DOHH2 (cell line): ENCODE results near the gene CPT1A.

Source experiments
- H3F3A ChIP-seq: fragments of 200-600 bp; sonication (generic), shearing (Covaris generic); 2 replicates; pipeline ENCODE4 v1.6.0; 2016; ENCODE audit warnings: antibody characterized with exemption, mild to moderate bottlenecking; ENCODE audit not compliant: control insufficient read depth, insufficient read depth
- H3K27ac ChIP-seq: fragments of 200-600 bp; sonication (generic); 2 replicates; pipeline ENCODE4 v1.5.1; 2014; ENCODE audit warnings: low read depth, mild to moderate bottlenecking, low read length, moderate library complexity
- H3K27me3 ChIP-seq: fragments of 200-600 bp; sonication (generic); 2 replicates; pipeline ENCODE4 v1.6.1; 2014; ENCODE audit warnings: mild to moderate bottlenecking, low read length, mixed read lengths; ENCODE audit not compliant: control insufficient read depth
- H3K36me3 ChIP-seq: fragments of 200-600 bp; sonication (generic); 2 replicates; pipeline ENCODE4 v1.6.1; 2014; ENCODE audit warnings: mild to moderate bottlenecking, low read length, moderate library complexity, mixed read lengths; ENCODE audit not compliant: control insufficient read depth
- H3K4me1 ChIP-seq: fragments of 200-600 bp; sonication (generic); 2 replicates; pipeline ENCODE4 v1.6.1; 2014; ENCODE audit warnings: mild to moderate bottlenecking, low read length, mixed read lengths; ENCODE audit not compliant: control insufficient read depth
- H3K4me2 ChIP-seq: fragments of 200-600 bp; sonication (generic); 2 replicates; pipeline ENCODE4 v1.6.0; 2014; ENCODE audit warnings: mild to moderate bottlenecking, low read length, moderate library complexity
- H3K4me3 ChIP-seq: fragments of 200-600 bp; sonication (generic); 2 replicates; pipeline ENCODE4 v1.5.1; 2014; ENCODE audit warnings: mild to moderate bottlenecking, low read length, mixed read lengths
- H3K79me2 ChIP-seq: fragments of 200-600 bp; sonication (generic); 2 replicates; pipeline ENCODE4 v1.6.1; 2014; ENCODE audit warnings: mild to moderate bottlenecking, low read length, mixed read lengths; ENCODE audit not compliant: control insufficient read depth
- H3K9me2 ChIP-seq: fragments of 200-600 bp; sonication (generic); replicated peaks from 2 replicates; pipeline ENCODE4 v1.6.1; 2014; ENCODE audit warnings: mild to moderate bottlenecking, low read length, mixed read lengths; ENCODE audit not compliant: control insufficient read depth
- H3K9me3 ChIP-seq: fragments of 200-600 bp; sonication (generic); 2 replicates; pipeline ENCODE4 v1.6.1; 2014; ENCODE audit warnings: antibody characterized with exemption, low read length, mixed read lengths; ENCODE audit not compliant: control insufficient read depth, insufficient read depth
- H4K20me1 ChIP-seq: fragments of 200-600 bp; sonication (generic); 2 replicates; pipeline ENCODE4 v1.6.0; 2014; ENCODE audit warnings: low read depth, mild to moderate bottlenecking, antibody characterized with exemption, low read length, moderate library complexity; ENCODE audit not compliant: control insufficient read depth, insufficient read depth
- CTCF ChIP-seq: fragments of 200-600 bp; sonication (generic); IDR thresholded peaks from one replicate; pipeline ENCODE4 v1.5.1; 2014; ENCODE audit warnings: antibody characterized with exemption, mild to moderate bottlenecking, low read depth, low read length; ENCODE audit not compliant: poor library complexity, severe bottlenecking
- EZH2phosphoT487 ChIP-seq: fragments of 200-600 bp; sonication (generic); IDR thresholded peaks from 2 replicates; pipeline ENCODE4 v1.6.1; 2017; ENCODE audit warnings: borderline replicate concordance, mild to moderate bottlenecking, antibody characterized with exemption, low read length, moderate library complexity, mixed read lengths

CPT1A gene

GRCh38 chr11:68761801-68762200, 79.9 kb downstream of the CPT1A start:
- TF ChIP-seq EZH2phosphoT487 (no peak), CTCF (no peak)
- Histone ChIP-seq H3K4me3 (no peak overlapping the region), H4K20me1 (no peaks in the 10 kb centered on the region), H3F3A (no peaks in the 10 kb centered on the region), H3K4me2 (no peak overlapping the region), H3K36me3 (no peaks in the 10 kb centered on the region), H3K4me1 (no peaks in the 10 kb centered on the region), H3K79me2 (no peaks in the 10 kb centered on the region), H3K27me3 (no peaks in the 10 kb centered on the region), H3K9me3 (no peaks in the 10 kb centered on the region), H3K27ac (no peak overlapping the region), H3K9me2 (no peaks in the 10 kb centered on the region)

GRCh38 chr11:68759991-68760390, 81.7 kb downstream of the CPT1A start:
- no peaks in the 10 kb centered on the region for H4K20me1 ChIP-seq
- H3F3A ChIP-seq = no peaks in the 10 kb centered on the region
- H3K4me3 ChIP-seq = no peak overlapping the region
- no peaks in the 10 kb centered on the region for H3K9me3 ChIP-seq
- no peaks in the 10 kb centered on the region for H3K36me3 ChIP-seq
- no peak overlapping the region for H3K27ac ChIP-seq
- H3K79me2 ChIP-seq = no peaks in the 10 kb centered on the region
- no peaks in the 10 kb centered on the region for H3K27me3 ChIP-seq
- H3K4me2 ChIP-seq = no peak overlapping the region
- H3K4me1 ChIP-seq = peaks cover 3% of the 10 kb centered on the region
- no peaks in the 10 kb centered on the region for H3K9me2 ChIP-seq
- TF ChIP-seq EZH2phosphoT487 (no peak), CTCF (no peak)

GRCh38 chr11:68757711-68758110, 84.0 kb downstream of the CPT1A start:
- H3K27me3 ChIP-seq = no peaks in the 10 kb centered on the region
- no peaks in the 10 kb centered on the region for H4K20me1 ChIP-seq
- no peaks in the 10 kb centered on the region for H3F3A ChIP-seq
- no peaks in the 10 kb centered on the region for H3K9me2 ChIP-seq
- H3K4me3 ChIP-seq = no peak overlapping the region
- no peaks in the 10 kb centered on the region for H3K79me2 ChIP-seq
- H3K9me3 ChIP-seq = no peaks in the 10 kb centered on the region
- H3K36me3 ChIP-seq = no peaks in the 10 kb centered on the region
- H3K4me2 ChIP-seq = no peak overlapping the region
- H3K27ac ChIP-seq = no peak overlapping the region
- no peak for TF ChIP-seq CTCF
- no peak for TF ChIP-seq EZH2phosphoT487
- peaks cover 7% of the 10 kb centered on the region for H3K4me1 ChIP-seq

- Histone ChIP-seq H3K4me1 (peaks cover 7% of the 10 kb centered on the region), H3F3A (no peaks in the 10 kb centered on the region), H3K9me3 (no peaks in the 10 kb centered on the region), H3K27me3 (no peaks in the 10 kb centered on the region), H3K9me2 (no peaks in the 10 kb centered on the region), H3K27ac (no peak overlapping the region), H3K4me2 (no peak overlapping the region), H3K4me3 (no peak overlapping the region), H4K20me1 (no peaks in the 10 kb centered on the region), H3K36me3 (no peaks in the 10 kb centered on the region), H3K79me2 (no peaks in the 10 kb centered on the region)
- no peak for TF ChIP-seq EZH2phosphoT487
- TF ChIP-seq CTCF = no peak
Observed at GRCh38 chr11:68756171-68756766, 85.4 kb downstream of the CPT1A start.
